Measurements from ENCODE around the gene SEPTIN10.
"Not testable (repeated sequence)": the region's sequence is repeated elsewhere in the genome, so short reads cannot be mapped to it uniquely, and the experiment has no call there.

The SEPTIN10 gene

DNA sequence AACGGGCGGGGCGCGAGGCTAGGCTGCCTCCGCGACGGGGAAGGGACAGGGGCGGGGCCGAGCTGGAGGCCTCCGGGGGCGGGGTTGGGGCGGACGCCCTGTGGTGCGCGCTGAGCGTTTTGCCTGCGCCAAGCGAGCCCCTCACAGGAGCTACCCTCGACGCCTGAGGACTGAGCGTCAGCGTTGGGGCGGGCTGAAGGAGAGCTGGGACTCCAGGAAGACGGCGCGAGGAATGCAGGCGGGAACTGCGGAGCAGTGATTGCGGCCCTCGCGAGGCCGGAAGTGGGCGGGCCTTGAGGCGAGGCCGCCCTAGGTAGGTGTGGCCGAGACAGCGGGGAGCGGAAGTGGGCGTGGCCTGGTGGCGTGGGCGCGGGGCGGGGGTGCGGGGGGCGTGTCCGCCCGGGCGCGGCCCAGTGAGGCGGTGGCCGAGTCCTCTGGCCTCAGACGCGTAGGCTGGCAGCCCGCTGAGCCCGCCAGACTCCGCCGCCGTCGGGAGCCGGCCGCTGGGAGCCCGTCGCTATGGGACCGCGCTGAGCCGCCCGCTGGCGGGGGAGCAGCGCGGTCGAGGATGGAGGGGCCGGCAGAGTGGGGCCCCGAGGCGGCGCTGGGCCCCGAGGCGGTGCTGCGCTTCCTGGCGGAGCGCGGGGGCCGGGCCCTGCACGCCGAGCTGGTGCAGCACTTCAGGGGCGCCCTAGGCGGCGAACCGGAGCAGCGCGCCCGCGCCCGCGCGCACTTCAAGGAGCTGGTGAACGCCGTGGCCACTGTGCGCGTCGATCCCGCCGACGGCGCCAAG is at the start of gene SEPTIN10, which contains the start of gene SOWAHC:
Gene SEPTIN10, minus strand, starts transcription at position 45 of the 793 bp plus-strand sequence. CDS start 139 bp downstream, outside the sequence.
Gene SOWAHC, plus strand, starts transcription at position 443 of the 793 bp plus-strand sequence. Its CDS starts 126 bp downstream, at position 569.
- FAIRE-seq = no peak

DNA sequence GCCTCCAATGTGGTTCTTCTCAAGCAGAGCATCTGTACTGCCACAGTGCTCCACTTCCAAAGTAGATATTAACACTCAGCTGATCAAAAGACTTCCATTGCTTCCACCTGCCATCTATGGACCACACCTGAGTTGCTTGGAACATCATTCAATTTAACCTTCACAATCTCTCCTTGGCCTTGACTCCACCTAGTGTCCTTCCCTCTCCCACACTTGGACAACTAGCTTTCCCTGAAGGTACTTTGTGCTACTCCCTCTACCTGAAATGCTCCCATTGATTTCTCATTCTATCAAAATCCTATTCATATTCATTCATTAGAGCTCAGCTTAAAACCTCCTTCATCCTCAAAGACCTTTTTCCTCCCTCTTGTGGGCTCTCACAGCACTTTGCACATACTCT is 49.1 kb upstream of the SEPTIN10 start:
- FAIRE-seq = no peak

DNA sequence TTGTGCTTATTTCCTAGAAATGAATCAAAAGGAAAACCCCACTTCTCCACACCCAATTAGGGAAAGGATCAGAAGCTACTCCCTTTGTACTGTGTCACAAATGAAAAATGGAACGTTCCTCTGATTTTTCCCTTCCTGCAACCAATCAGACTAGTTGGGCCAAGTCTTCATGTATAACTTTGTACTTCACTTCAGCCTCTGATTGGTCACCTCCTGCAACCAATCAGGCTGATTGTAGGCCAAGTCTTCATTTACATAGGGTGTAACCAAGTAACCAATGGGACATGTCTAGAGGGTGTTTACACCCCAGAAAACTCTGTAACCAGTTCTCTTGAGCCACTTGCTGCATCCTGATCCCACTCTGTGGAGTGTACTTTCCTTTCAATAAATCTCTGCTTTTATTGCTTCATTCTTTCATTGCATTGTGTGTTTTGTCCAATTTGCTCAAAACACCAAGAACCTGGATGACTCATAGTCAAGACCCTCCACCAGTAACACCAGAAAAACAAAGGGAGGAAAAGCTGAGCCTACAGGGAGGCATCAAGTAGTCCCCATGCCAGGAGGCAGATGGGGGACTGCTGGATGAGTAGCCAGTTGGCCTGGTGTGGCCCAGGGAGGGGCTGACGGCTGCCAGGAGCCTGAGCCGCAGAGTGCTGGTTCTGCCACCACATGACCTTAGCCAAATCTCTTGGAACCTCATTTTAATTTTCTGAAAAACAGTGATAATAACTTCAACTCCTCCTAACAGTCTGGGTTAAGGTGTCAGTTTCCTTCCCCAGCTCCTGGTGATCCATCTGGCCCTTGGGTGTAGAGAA is 46.5 kb upstream of the SEPTIN10 start:
- FAIRE-seq = no peak

DNA sequence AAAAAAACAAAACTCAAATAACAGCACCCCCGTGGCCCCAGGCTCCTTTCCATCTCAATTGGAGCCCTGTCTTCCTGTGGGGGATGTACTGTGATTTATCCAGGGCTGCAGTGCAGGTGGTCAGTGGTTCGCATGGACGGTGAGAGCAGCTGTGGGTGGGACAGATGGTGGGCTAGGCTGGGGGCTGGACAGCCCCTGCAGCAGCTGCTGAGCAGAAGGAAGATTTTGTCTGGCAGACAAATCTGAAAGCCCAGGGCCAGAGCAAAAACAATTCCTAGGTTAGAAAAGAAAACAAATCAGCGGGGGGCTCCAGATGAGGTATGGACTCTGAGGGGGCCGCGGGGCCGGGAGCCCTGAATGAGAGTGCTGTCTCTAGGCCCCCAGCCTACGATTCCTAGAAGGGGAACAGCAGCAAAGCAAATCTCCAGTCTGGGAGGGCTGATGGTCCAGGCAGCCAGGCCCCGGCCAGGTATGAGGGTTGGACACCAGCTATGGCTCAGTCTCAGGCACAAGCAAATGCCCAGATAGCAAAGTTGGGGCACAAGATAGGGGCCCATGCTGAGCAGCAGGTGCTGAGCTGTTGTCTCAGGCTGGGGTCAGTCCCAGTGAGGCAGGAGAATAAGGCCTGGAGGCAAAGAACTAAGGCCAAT is 45.8 kb upstream of the SEPTIN10 start:
- no peak for FAIRE-seq

DNA sequence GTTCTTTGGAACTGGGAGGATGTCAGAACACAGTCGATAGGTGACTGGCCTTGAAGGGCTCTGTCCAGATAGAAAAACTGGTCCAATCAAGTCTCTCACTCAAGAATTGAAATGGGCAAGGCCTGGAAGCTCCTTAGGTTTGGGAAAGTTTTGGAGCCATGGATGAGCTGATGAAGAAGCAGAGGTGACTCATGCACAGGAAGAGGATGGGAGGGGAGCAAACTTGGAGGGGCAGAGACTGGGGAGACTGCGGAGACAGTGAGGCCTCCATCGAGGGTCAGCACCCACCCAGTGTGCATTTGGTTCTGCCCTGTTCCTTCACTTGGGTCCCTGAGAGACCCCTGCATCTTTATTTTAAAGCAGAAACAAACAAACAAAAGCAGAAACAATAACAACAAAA is 41.5 kb upstream of the SEPTIN10 start:
- FAIRE-seq = no peak

DNA sequence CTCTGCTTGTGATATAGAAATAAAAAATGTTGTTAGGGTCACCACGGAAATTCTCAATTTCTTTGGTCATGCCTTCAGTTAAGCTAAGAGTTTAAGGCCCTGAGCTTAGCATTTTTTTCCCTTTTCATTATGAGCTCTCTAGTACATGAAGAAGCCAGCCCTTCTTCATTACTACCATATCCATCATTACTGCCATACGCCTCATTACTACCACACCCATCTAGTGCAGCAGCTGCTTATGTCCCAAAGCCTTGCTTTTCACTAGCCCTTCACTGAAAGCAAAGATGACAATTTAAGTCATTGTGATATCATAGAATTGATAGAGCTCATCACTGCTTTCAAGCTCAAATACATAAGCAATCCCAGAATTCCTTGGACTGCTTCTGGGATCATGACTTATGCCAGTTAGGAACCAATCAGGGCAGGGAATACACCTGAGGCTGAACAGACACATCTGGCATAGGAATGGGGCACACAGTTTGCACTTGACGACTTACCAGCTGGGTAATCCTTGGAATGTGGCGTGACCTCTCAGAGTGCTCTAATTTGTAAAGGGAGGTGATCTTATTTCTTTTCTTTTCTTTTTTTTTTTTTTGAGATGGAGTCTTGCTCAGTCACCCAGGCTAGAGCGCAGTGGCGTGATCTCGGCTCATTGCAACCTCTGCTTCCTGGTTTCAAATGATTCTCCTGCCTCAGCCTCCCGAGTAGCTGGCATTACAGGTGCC is 40.7 kb upstream of the SEPTIN10 start:
- FAIRE-seq = no peak

DNA sequence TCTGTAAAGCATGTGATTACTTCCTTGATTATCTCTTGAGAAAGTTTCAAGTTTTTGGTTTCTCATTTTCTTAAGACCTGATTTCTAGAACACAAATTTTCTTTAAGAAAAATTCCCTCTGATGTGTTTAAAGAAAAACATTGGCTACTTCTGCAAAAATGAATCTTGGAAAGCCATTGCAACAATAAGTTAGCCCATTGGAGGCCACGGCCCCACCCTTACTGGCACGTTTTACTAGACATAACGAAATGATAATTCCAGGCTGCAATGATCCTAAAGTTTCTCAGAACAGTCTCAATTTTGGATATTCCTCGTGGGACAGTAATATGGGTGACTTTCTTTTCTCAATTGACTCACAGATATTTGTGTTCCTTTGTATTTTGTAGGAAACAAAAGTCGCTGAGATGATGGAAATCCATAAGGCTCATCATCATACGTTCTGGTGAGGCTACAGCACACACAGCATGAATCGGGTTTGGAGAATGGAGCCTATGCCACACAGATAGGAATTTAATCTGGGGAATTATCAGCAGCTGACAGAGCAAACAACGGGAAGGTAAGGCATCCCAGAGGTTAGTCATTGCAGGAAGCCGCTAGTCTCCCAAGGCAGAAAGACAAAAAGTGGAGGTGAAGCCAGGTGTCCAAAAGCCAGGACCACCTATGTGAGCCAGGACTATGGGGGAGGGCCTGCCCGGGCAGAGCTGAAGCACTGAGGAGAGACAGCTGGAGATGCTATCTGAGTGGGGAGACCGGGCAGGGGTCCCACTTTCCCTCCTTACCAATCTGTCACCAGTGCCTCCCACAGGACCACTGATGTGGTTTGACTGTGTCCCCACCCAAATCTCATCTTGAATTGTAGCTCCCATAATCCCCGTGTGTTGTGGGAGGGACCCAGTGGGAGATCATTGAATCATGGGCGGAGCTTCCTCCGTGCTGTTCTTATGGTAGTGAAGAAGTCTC is 36.2 kb upstream of the SEPTIN10 start:
- FAIRE-seq = no peak

DNA sequence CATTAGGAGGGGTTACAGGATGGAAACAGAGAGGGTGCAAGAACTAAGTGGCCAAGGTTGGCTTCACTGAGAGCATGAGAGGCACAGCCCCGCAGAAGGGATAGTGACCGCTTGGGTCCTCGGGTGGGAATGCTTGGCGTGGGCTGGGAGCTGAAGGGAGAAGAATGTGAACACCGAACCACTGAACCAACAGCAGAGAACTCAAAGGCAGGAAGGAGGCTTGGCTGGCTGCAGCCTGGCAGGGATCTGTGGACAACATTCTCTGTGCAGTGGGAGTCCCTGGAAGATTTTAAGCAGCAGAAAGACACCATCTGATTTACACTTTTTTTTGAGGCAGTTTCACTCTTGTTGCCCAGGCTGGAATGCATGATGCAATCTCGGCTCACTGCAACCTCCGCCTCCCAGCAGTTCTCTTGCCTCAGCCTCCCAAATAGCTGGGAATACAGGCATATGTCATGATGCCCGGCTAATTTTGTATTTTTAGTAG is 34.3 kb upstream of the SEPTIN10 start:
- no peak for FAIRE-seq

DNA sequence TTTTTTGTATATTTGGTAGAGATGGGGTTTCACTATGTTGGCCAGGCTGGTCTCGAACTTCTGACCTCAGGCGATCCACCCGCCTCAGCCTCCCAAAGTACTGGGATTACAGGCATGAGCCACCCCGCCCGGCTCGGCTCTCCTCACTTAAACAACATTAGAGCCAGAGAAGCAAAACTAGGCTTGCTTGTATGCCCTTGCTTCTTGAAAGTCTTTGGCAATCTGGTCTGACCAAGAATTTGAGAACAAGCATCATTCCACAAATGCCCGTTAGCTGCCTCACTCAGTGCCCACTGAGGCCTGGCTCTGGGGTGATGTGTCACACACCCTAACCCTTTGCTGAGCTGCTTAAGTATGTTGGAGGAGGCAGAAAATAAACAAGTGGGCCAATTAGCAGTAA is 33.9 kb upstream of the SEPTIN10 start:
- no peak for FAIRE-seq

DNA sequence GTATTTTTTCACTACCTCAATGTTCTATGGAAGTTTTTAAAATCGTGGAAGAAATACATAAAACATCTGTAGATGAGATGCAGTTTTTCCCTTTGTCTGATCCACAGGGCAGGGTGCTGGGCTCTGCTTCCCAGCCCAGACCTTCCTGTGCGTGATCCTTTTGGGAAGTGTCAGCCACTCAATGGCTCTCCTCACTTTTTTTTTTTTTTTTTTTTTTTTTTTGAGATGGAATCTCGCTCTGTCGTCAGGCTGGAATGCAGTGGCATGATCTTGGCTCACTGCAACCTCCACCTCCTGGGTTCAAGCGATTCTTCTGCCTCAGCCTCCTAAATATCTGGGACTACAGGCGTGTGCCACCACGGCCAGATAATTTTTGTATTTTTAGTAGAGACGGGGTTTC is 33.2 kb upstream of the SEPTIN10 start:
- no peak for FAIRE-seq

DNA sequence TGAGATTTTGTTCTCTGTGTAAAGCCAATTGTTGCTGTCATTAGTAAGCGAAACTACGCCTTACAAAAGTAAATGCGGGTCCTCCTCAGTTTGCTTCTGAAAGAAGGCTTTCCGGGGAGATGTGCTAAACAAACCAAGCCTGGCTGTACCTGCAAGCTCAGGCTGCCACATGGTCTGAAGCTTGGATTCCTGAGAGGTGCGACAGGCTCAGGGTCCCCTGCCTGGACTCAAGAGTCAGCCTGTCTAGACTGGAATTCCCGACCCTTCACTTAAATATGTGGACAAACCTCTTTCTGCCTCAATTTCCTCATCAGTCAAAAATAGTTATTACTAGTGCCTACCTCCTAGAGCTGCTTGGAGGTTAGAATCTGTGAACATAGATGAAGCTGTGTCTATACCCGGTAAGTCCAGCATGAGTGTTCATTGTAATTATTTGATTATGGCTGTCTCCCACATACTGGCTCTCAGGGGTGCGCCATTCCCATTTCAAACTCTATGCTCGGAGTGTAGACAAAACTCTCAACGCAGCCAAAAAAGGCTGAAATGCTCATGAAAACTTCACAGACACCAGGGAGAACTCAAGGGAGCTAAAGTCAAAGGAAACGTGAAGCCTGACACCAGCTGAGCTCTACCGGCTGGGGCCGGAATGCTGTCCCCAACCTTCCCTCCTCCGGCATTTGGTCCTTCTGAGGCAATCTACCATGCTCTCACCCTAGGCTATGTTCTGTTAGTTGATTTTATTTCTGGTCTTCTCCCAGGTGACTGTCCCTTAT is 31.8 kb upstream of the SEPTIN10 start:
- no peak for FAIRE-seq

DNA sequence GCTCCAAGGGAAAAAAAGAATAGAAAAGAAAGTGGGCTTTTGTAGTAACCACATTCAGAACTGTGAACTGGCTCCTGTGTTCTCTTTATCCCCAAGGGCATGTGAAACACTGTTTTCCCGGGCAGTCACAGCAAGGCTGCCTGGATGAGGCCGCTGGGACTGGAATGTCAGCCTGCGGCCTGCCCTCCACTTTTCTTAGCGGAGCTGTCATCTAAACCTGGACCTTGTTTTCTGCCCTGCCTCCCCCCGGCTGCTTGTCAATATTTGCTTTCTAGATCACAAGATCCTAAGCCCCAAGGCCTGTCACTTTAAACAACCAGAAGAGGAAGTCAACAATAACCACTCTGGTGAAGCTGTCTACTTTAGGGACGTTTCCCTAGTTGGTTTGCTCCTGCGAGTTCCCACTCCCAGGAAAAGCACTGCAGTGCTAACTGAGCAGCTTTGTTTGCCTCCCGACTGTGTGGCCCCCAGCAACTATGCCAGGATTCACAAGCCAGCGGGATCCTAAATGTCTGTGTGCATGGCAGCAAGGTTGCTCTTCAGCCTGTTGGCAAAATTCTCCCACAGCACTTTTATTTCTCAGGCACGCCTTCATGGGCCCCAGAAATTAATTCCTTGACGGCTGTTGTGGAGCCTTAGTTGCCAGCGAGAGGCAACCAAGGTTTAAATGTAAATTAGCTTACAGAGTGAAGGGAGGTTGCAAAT is 31.0 kb upstream of the SEPTIN10 start:
- FAIRE-seq = no peak

DNA sequence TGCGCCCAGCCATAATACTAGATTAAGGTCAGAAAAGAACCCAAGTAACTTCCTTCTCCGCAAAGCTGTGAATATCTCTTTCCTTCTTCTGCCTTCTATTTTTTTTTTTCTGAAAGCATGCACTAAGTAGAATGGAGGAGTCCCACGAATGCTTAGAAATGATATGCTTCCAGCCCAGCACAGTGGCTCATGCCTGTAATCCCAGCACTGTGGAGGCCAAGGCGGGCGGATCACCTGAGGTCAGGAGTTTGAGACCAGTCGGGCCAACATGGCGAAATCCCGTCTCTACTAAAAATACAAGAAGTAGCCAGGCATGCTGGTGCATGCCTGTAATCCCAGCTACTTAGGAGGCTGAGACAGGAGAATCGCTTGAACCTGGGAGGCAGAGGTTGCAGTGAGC is 26.2 kb upstream of the SEPTIN10 start:
- FAIRE-seq = not testable (repeated sequence)

DNA sequence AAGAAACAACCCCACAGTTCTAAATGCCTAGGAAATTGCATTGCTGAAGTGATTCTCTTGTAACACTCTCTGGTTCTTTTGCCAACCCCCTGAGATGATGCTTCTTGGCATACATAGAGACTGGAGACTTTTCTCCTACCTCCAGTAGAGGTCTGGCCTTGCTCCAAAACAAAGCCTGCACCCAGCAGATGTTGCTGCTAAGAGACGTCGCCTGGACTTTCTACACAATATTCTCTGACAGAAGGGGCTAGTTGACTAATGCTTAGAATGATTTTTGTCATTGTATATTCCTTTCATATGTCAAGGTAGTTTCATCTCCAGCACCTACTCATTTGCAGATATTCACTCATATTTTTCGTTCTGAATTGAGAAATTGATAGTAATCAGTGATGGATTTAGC is 25.0 kb upstream of the SEPTIN10 start:
- no peak for FAIRE-seq

DNA sequence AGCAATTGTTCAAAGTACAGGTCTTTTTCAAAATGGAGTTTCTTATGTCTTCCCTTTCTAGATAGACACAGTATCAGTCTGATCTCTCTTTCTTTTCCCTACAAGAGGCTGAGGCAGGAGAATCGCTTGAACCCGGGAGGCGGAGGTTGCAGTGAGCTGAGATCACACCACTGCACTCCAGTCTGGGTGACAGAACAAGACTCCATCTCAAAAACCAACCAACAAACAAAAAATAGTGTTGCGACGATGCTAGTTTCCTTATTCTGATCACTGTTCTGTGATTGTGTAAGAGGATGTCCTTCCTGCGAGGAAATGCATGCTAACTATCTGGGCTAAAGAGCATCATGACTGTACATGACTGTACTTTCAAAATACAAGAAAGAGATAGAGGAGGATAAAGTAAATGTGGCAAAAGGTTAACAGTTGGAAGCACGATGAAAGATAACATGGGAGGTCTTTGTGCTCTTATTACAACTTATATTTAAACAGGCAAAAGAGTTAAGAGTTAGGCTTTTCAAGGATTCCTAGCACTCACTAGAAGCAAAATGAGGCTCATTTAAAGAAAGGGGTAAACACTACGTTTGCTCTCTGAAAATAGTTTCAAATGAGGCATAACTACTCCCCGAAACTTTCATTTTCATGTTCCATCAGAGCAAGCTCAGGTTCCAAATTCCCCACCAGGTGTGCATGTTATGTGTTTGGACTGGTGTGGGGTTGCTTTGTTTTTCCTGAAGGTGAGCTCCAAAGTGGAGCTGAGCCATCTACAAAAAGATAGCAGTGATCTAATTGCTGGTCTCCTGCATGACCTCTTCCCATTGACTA is 24.2 kb upstream of the SEPTIN10 start:
- FAIRE-seq = no peak

DNA sequence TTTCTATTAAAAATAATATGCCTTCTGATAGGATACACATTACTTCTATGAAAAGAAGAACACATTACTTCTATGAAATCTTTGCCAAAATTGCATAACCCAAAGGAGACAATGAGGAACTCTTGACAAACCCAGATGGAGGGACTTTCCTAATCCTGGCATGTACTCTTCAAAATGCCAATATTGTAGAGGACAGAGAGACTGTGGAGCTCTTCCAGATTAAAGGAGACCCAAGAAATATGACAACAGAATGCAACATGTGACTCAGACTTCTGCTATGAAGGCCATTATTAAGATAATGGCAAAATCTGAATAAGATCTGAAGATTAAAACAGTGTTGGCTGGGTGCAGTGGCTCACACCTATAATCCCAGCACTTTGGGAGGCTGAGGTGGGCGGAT is 22.6 kb upstream of the SEPTIN10 start:
- no peak for FAIRE-seq

DNA sequence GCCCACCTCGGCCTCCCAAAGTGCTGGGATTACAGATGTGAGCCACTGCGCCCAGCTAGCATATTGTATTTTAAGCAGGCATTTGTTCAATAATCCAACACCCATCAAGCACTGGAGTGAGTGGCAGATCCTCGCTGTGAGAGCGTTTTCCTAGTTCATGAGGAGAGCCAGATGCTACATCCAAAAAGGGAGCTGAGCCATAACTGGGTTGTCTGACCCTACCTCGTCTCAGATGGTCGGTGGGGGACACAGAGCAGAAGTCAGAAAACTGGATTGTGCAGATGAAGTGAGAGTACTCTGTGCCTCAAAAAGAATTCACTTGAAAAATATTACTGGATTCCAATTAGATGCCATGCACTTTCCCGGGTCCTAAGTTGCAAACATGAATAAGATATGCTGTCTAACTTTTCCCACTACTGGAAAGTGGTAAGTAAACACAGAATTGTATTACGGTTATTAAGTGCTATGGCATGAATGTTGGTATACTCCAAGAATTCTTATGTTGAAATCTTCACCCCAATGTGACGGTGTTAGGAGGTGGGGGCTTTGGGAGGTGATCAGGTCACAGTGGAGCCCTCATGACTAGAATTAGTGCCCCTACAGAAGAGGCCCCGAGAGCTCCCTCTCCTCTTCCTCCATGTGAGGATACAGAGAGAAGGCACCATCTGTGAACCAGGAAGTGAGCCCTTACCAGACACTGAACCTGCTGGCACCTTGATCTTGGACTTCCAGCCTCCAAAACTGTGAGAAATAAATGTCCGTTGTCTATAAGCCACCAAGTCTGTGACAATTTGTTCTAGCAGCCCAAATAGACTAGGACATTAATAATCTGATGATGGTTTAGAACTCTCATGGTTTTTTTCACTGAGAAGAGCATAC is 21.9 kb upstream of the SEPTIN10 start:
- no peak for FAIRE-seq

All from A204.1 (cell line).